GM19324 (cell line): ENCODE data around the gene CDC42BPG.

Experiments
- ATAC-seq: cut with Tn5 transposase; IDR thresholded peaks from one replicate; pipeline ENCODE4 v1.9.1; 2021; ENCODE audit warnings: mild to moderate bottlenecking, moderate library complexity; ENCODE audit not compliant: unreplicated experiment, low FRiP score

Gene CDC42BPG

GRCh38 chr11:64867748-64868462 is 23.5 kb upstream of the CDC42BPG start:
- ATAC-seq: no peak

GRCh38 chr11:64866173-64866491 is 21.7 kb upstream of the CDC42BPG start:
- ATAC-seq: no peak

- peak; percentile 39 for ATAC-seq
Observed at GRCh38 chr11:64865286-64866172, 21.1 kb upstream of the CDC42BPG start.

- ATAC-seq: no peak
Observed at GRCh38 chr11:64864473-64865285, 20.2 kb upstream of the CDC42BPG start.

GRCh38 chr11:64864135-64864472 is 19.7 kb upstream of the CDC42BPG start:
- no peak for ATAC-seq

- ATAC-seq: no peak
Observed at GRCh38 chr11:64863391-64864060, 19.1 kb upstream of the CDC42BPG start.

- ATAC-seq: no peak
Observed at GRCh38 chr11:64862987-64863390, 18.5 kb upstream of the CDC42BPG start.

GRCh38 chr11:64861227-64861975 is 16.9 kb upstream of the CDC42BPG start:
- ATAC-seq: no peak

- ATAC-seq: peak; percentile 73
Observed at GRCh38 chr11:64859542-64860414, 15.3 kb upstream of the CDC42BPG start.

GRCh38 chr11:64858467-64859263 is 14.2 kb upstream of the CDC42BPG start:
- ATAC-seq: no peak

GRCh38 chr11:64857485-64857884 is 13.0 kb upstream of the CDC42BPG start:
- no peak for ATAC-seq

GRCh38 chr11:64856382-64857227 is 12.2 kb upstream of the CDC42BPG start:
- no peak for ATAC-seq

- ATAC-seq: no peak
Observed at GRCh38 chr11:64855596-64856304, 11.3 kb upstream of the CDC42BPG start.

GRCh38 chr11:64854534-64855502 is 10.4 kb upstream of the CDC42BPG start:
- no peak for ATAC-seq

GRCh38 chr11:64854157-64854533 is 9.7 kb upstream of the CDC42BPG start:
- ATAC-seq: no peak

- no peak for ATAC-seq
Observed at GRCh38 chr11:64853709-64854108, 9.3 kb upstream of the CDC42BPG start.
